GM19240 (cell line): ENCODE data around the gene GPR171.

ENCODE experiments used
- DNase-seq: peaks from one replicate; pipeline ENCODE4 v3.0.0; 2011; ENCODE audit warnings: low spot score; ENCODE audit not compliant: insufficient read length

GPR171 gene

GRCh38 chr3:151214459-151214858, 11.4 kb upstream of the GPR171 start:
- DNase-seq = no peak

- no peak for DNase-seq
Measured at GRCh38 chr3:151213881-151214280, 10.9 kb upstream of the GPR171 start.

GRCh38 chr3:151213151-151213550, 10.1 kb upstream of the GPR171 start:
- no peak for DNase-seq

- DNase-seq = no peak
Measured at GRCh38 chr3:151210676-151211381, 7.8 kb upstream of the GPR171 start.

GRCh38 chr3:151209654-151210053, 6.6 kb upstream of the GPR171 start:
- DNase-seq = no peak

GRCh38 chr3:151206201-151206600, 3.2 kb upstream of the GPR171 start:
- no peak for DNase-seq

- DNase-seq = no peak
Measured at GRCh38 chr3:151205482-151205881, 2.5 kb upstream of the GPR171 start.

- no peak for DNase-seq
Measured at GRCh38 chr3:151204530-151205402, 1.8 kb upstream of the GPR171 start.

- DNase-seq = no peak
Measured at GRCh38 chr3:151201051-151201730, 1.8 kb downstream of the GPR171 start.

GRCh38 chr3:151200586-151200985, 2.4 kb downstream of the GPR171 start:
- no peak for DNase-seq

- DNase-seq = no peak
Measured at GRCh38 chr3:151199554-151200438, 3.2 kb downstream of the GPR171 start.

- DNase-seq = no peak
Measured at GRCh38 chr3:151198849-151199248, 4.2 kb downstream of the GPR171 start.

GRCh38 chr3:151197981-151198767, 4.8 kb downstream of the GPR171 start:
- no peak for DNase-seq

GRCh38 chr3:151197228-151197627, 5.8 kb downstream of the GPR171 start:
- no peak for DNase-seq

GRCh38 chr3:151196434-151196833, 6.6 kb downstream of the GPR171 start:
- DNase-seq = no peak

- no peak for DNase-seq
Measured at GRCh38 chr3:151195826-151196225, 7.2 kb downstream of the GPR171 start.

- no peak for DNase-seq
Measured at GRCh38 chr3:151192545-151192944, 10.5 kb downstream of the GPR171 start.

GRCh38 chr3:151191095-151191494, 11.9 kb downstream of the GPR171 start:
- no peak for DNase-seq

- DNase-seq = no peak
Measured at GRCh38 chr3:151183265-151183671, 19.7 kb downstream of the GPR171 start.

GRCh38 chr3:151182349-151183079, 20.5 kb downstream of the GPR171 start:
- DNase-seq = no peak
